K562 (cell line): Measurements from ENCODE around the gene FKBP7. TPM values are rescaled to one million over a fixed set of nuclear protein-coding genes. Genes with fewer than 3 reads are reported as not detected.

Source experiments
- ATAC-seq: fragments of 200-7000 bp; cut with Tn5 transposase; 3 replicates; pipeline ENCODE4 v1.9.1; 2020; ENCODE audit warnings: moderate library complexity
- BruUV-seq: library from RNA; stranded (reverse); fragments of 400-500 nt; replicated peaks from 2 replicates; lab custom pipeline; 2021; lab: Mats Ljungman, UMichigan
- CTCF ChIA-PET: fragments of 300-600 bp; formaldehyde crosslinking; extraction: SDS; loops from one replicate; lab custom pipeline; 2021; ENCODE audit warnings: low intra/inter-chr PET ratio; lab: Yijun Ruan, JAX
- POLR2A ChIA-PET: fragments of 300-600, 350-650 bp; sonication (Branson Sonifier 250); formaldehyde crosslinking; extraction: SDS; loops from one replicate; lab custom pipeline; 2021; ENCODE audit warnings: antibody characterized with exemption, inconsistent platforms; lab: Yijun Ruan, JAX
- DNase-seq, 4 experiments: peaks; one replicate each; pipeline versions ENCODE4 v3.0.0 to v3.0.0-alpha.2; 2011 to 2018; ENCODE audit warnings: low spot score in 3 of 4, mixed read lengths in 3 of 4; ENCODE audit errors: extremely low read depth in 1 of 4
- FAIRE-seq: peaks from 2 replicates; lab custom pipeline; 2011; peaks lifted over from hg19 to GRCh38; lab: Jason Lieb, UNC
- H2AFZ ChIP-seq: 2 replicates; pipeline ENCODE4 v1.6.0; 2011; ENCODE audit warnings: low read depth, low read length, control low read depth, inconsistent platforms
- H3K27ac ChIP-seq: fragments of 200-600 bp; 3 replicates; pipeline ENCODE4 v1.8.0; 2011; ENCODE audit warnings: low read depth, mild to moderate bottlenecking, control low read depth, inconsistent platforms, low read length, moderate library complexity, mixed read lengths; ENCODE audit errors: extremely low read depth
- H3K27me3 ChIP-seq, 2 experiments: fragments of 300-600 bp in 1 of 2; 2 replicates in 1 of 2; 3 replicates in 1 of 2; pipeline versions ENCODE4 v1.6.0 to v1.8.0; 2011; ENCODE audit warnings: inconsistent platforms in 2 of 2, low read length in 2 of 2, mild to moderate bottlenecking in 1 of 2, mixed read lengths in 1 of 2, moderate library complexity in 1 of 2; ENCODE audit not compliant: control insufficient read depth in 2 of 2, insufficient read depth in 2 of 2
- H3K36me3 ChIP-seq: fragments of 300-600 bp; 3 replicates; pipeline ENCODE4 v1.8.0; 2011; ENCODE audit warnings: mild to moderate bottlenecking, low read length, inconsistent platforms; ENCODE audit not compliant: control insufficient read depth, insufficient read depth
- H3K4me1 ChIP-seq, 2 experiments: fragments of 200-600 bp in 1 of 2; replicated peaks in 1 of 2; 2 replicates in 1 of 2; 3 replicates in 1 of 2; pipeline versions ENCODE4 v1.5.1 to v1.8.0; 2011; ENCODE audit warnings: inconsistent platforms in 2 of 2, low read length in 2 of 2, mild to moderate bottlenecking in 1 of 2, mixed read lengths in 1 of 2, moderate library complexity in 1 of 2; ENCODE audit not compliant: control insufficient read depth in 2 of 2, insufficient read depth in 2 of 2
- H3K4me2 ChIP-seq: 2 replicates; pipeline ENCODE4 v1.6.1; 2011; ENCODE audit warnings: low read length, control low read depth, inconsistent platforms, mixed read lengths; ENCODE audit not compliant: insufficient read depth
- H3K4me3 ChIP-seq: fragments of 200-600 bp; sonication (generic), shearing (Covaris generic); 2 replicates; pipeline ENCODE4 v1.5.1; 2016; ENCODE audit warnings: control low read depth, inconsistent platforms
- H3K79me2 ChIP-seq: fragments of 200-600 bp; 3 replicates; pipeline ENCODE4 v1.8.0; 2011; ENCODE audit warnings: low read length, inconsistent platforms; ENCODE audit not compliant: control insufficient read depth, insufficient read depth
- H3K9ac ChIP-seq, 2 experiments: 2 replicates each; pipeline versions ENCODE4 v1.6.0 to v1.6.1; 2011; ENCODE audit warnings: low read depth in 2 of 2, low read length in 2 of 2, control low read depth in 1 of 2, inconsistent platforms in 1 of 2, mild to moderate bottlenecking in 1 of 2, mixed read lengths in 1 of 2; ENCODE audit not compliant: insufficient read depth in 1 of 2
- H3K9me1 ChIP-seq: one replicate; pipeline ENCODE4 v1.6.0; 2011; ENCODE audit warnings: inconsistent platforms, mild to moderate bottlenecking, low read length, moderate library complexity; ENCODE audit not compliant: control insufficient read depth, insufficient read depth
- H3K9me3 ChIP-seq: replicated peaks from 2 replicates; pipeline ENCODE4 v1.5.1; 2011; ENCODE audit warnings: low read depth, low read length, inconsistent platforms; ENCODE audit not compliant: control insufficient read depth, insufficient read depth
- H4K20me1 ChIP-seq: replicated peaks from 2 replicates; pipeline ENCODE4 v1.6.1; 2011; ENCODE audit warnings: low read length, inconsistent platforms, mixed read lengths; ENCODE audit not compliant: control insufficient read depth, insufficient read depth
- ARHGAP35 ChIP-seq: fragments of 450-650 bp; IDR thresholded peaks from 2 replicates; pipeline ENCODE4 v1.6.1; 2018; ENCODE audit not compliant: partially characterized antibody
- CHD1 ChIP-seq: fragments of 200-600 bp; sonication (generic); IDR thresholded peaks from one replicate; pipeline ENCODE4 v1.6.1; 2012; ENCODE audit warnings: mild to moderate bottlenecking, moderate library complexity, low read length, inconsistent platforms
- FOXK1 ChIP-seq: sonication (generic); formaldehyde crosslinking; IDR thresholded peaks from 2 replicates; pipeline ENCODE4 v1.8.0; 2022; ENCODE audit warnings: missing genetic modification reagents, mild to moderate bottlenecking, borderline replicate concordance
- HDAC1 ChIP-seq, 2 experiments: fragments of 450-650 bp; IDR thresholded peaks; 2 replicates each; pipeline ENCODE4 v1.6.1; 2016 to 2017; ENCODE audit warnings: inconsistent platforms in 1 of 2, mild to moderate bottlenecking in 1 of 2, moderate library complexity in 1 of 2
- NFATC3 ChIP-seq: fragments of 450-650 bp; IDR thresholded peaks from 2 replicates; pipeline ENCODE4 v1.6.1; 2017; ENCODE audit warnings: mild to moderate bottlenecking
- RAD51 ChIP-seq: fragments of 450-650 bp; IDR thresholded peaks from 2 replicates; pipeline ENCODE4 v1.7.1; 2016; ENCODE audit warnings: low read depth, mild to moderate bottlenecking, borderline replicate concordance
- TRIM24 ChIP-seq, 2 experiments: fragments of 450-650 bp; IDR thresholded peaks; 2 replicates each; pipeline ENCODE4 v1.6.1; 2016
- WGBS: fragments of 100-300 bp; shearing (Covaris generic); methylation state at CpG from one replicate; pipeline ENCODE4 v1.1.6; 2016; ENCODE audit warnings: low coverage, mixed read lengths; ENCODE audit not compliant: insufficient coverage; ENCODE audit errors: missing lambda C conversion rate; 5-methylcytosine and 5-hydroxymethylcytosine counted together
- in situ Hi-C: fragments of 300-500 bp; cut with MboI; formaldehyde crosslinking; loops from 4 replicates; pipeline ENCODE4 v1.15.0; 2018; ENCODE audit warnings: inconsistent platforms, mixed read lengths
- intact Hi-C: fragments of 100-400 bp; cut with micrococcal nuclease; formaldehyde crosslinking; loops from 2 replicates; pipeline ENCODE4 v1.14.2; 2022
- polyA plus RNA-seq, 8 experiments: library from polyadenylated mRNA; depleted of rRNA in 4 of 8; stranded (reverse) in 5 of 8; unstranded in 3 of 8; fragments of >200 nt; fragmentation: Nextera tagmentation in 2 of 8; fragmentation: Illumina TruSeq in 1 of 8; extraction: Ambion mirVana in 2 of 8; extraction: Trizol in 1 of 8; gene quantifications; 2 replicates each; pipeline versions ENCODE4 v1.2.1 to v1.2.3, GENCODE V29; 2011 to 2014; ENCODE audit warnings: inconsistent platforms in 1 of 8, missing spikeins in 1 of 8
- total RNA-seq, 7 experiments: library from RNA; depleted of rRNA in 6 of 7; stranded (reverse); fragments of >200 nt in 6 of 7; fragmentation: Illumina TruSeq in 2 of 7; extraction: Trizol in 2 of 7; gene quantifications; 2 replicates each; pipeline versions ENCODE4 v1.2.1 to v1.2.3, GENCODE V29; 2011 to 2021; ENCODE audit warnings: low replicate concordance in 1 of 7
- TF ChIP-seq, protein P1 (sequence below): fragments of 200-800 bp; sonication (Bioruptor generic); IDR thresholded peaks from 2 replicates; pipeline ENCODE4 v1.6.1; 2017; ENCODE audit warnings: missing genetic modification characterization, missing compliant biosample characterization
- TF ChIP-seq, protein P2 (sequence below): sonication (generic); IDR thresholded peaks from 2 replicates; pipeline ENCODE4 v1.6.1; 2016
- TF ChIP-seq, protein P3 (sequence below): fragments of 250-450 bp; sonication (Bioruptor Pico); IDR thresholded peaks from 2 replicates; pipeline ENCODE4 v1.9.0; 2021; ENCODE audit warnings: mild to moderate bottlenecking

FKBP7 gene
- total and polyA plus RNA-seq, 9 of the 15 experiments (the other 6 are each of a cell fraction or from before 2014, with no cell fraction given): 6.1 to 23.2 (median 19.0) TPM

DNA sequence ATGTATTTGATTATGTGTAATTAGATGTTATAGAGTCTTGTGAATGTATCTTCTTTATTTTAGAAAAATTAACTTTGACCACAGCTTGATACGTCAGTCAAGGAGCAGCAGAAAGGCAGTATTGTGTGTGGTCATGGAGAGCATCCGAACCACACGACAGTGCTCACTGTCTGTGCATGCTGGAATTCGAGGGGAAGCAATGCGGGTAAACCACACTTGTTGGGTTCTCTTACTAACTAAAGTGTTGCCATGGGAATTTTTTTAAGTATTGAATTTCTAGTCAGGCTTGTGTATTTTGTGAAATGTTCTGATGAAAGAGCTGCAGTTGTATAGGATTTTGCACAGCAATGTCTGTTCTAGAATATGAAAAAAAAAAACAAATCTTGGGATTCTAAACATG, 22.5 kb downstream of the FKBP7 start:
- BruUV-seq: no TSS peak
- H3K9ac ChIP-seq: no peak overlapping the region
- TF ChIP-seq, protein P1, sequence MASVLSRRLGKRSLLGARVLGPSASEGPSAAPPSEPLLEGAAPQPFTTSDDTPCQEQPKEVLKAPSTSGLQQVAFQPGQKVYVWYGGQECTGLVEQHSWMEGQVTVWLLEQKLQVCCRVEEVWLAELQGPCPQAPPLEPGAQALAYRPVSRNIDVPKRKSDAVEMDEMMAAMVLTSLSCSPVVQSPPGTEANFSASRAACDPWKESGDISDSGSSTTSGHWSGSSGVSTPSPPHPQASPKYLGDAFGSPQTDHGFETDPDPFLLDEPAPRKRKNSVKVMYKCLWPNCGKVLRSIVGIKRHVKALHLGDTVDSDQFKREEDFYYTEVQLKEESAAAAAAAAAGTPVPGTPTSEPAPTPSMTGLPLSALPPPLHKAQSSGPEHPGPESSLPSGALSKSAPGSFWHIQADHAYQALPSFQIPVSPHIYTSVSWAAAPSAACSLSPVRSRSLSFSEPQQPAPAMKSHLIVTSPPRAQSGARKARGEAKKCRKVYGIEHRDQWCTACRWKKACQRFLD (CRISPR knock-in tag): no peak
- no peak for TF ChIP-seq TRIM24 (IDR thresholded peaks at IDR 0.05)
- TF ChIP-seq, protein P2, sequence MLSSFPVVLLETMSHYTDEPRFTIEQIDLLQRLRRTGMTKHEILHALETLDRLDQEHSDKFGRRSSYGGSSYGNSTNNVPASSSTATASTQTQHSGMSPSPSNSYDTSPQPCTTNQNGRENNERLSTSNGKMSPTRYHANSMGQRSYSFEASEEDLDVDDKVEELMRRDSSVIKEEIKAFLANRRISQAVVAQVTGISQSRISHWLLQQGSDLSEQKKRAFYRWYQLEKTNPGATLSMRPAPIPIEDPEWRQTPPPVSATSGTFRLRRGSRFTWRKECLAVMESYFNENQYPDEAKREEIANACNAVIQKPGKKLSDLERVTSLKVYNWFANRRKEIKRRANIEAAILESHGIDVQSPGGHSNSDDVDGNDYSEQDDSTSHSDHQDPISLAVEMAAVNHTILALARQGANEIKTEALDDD: no peak
- no peak for TF ChIP-seq HDAC1 (IDR thresholded peaks at IDR 0.05)
- TF ChIP-seq ARHGAP35: no peak
- TF ChIP-seq, protein P3, sequence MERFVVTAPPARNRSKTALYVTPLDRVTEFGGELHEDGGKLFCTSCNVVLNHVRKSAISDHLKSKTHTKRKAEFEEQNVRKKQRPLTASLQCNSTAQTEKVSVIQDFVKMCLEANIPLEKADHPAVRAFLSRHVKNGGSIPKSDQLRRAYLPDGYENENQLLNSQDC: no peak
- TF ChIP-seq CHD1: no peak
- no peak for TF ChIP-seq RAD51
- TF ChIP-seq NFATC3: no peak
- TF ChIP-seq FOXK1: no peak
- peaks cover 8 to 14% of the 10 kb centered on the region in 2 experiments; a peak in 4 of 5 replicates for H3K4me1 ChIP-seq
- H3K4me2 ChIP-seq: no peak overlapping the region
- no peaks in the 10 kb centered on the region for H3K27me3 ChIP-seq
- intact Hi-C loops (no loop called here), in situ Hi-C loops (no loop called here)
- H3K79me2 ChIP-seq: no peaks in the 10 kb centered on the region
- WGBS: 54% methylated on average over 5 of the region's 5 CpGs
- ChIA-PET CTCF (no interaction called here), POLR2A (interaction anchor here (0.6 kb wide), 1 partner anchor 22 kb away, joined by 3 read pairs; no protein-coding TSS in a partner anchor)
- no peaks in the 10 kb centered on the region for H3K9me3 ChIP-seq
- H2AFZ ChIP-seq: no peak overlapping the region
- DNase-seq: no peak
- H3K36me3 ChIP-seq: no peaks in the 10 kb centered on the region
- H3K27ac ChIP-seq: no peak overlapping the region
- no peak for ATAC-seq
- H3K4me3 ChIP-seq: no peak overlapping the region
- no peaks in the 10 kb centered on the region for H4K20me1 ChIP-seq
- no peaks in the 10 kb centered on the region for H3K9me1 ChIP-seq
- FAIRE-seq: no peak
